ENCODE measurements around the gene MLLT10. TPM values are rescaled to one million over a fixed set of nuclear protein-coding genes. Genes with fewer than 3 reads are reported as not detected.
A peak's percentile ranks its signal among the peaks of the same experiment; 100 is the strongest.

MLLT10 gene
- total and polyA plus RNA-seq, 2 experiments from 2014 or later: 16.8 to 34.9 TPM

- Histone ChIP-seq H3K9me3 (ENCODE audit: low read depth) (no peaks in the 10 kb centered on the region), H3K4me1 (ENCODE audit: insufficient read depth) (peaks cover 9% of the 10 kb centered on the region), H3K9me2 (replicated peaks; ENCODE audit: insufficient read depth) (no peaks in the 10 kb centered on the region), H3K79me2 (peaks cover 28% of the 10 kb centered on the region), H2AFZ (peak overlapping the region; percentile 31), H3K27me3 (no peaks in the 10 kb centered on the region), H3K36me3 (replicated peaks; ENCODE audit: insufficient read depth, low read depth) (no peaks in the 10 kb centered on the region), H3K4me3 (peak overlapping the region; percentile 41), H3K27ac (peak overlapping the region; percentile 95), H3K4me2 (peak overlapping the region; percentile 87), H4K20me1 (ENCODE audit: insufficient read depth, poor library complexity, severe bottlenecking) (no peaks in the 10 kb centered on the region)
- TF ChIP-seq EZH2 (IDR thresholded peaks at IDR 0.05; ENCODE audit: borderline replicate concordance): no peak
- no peak for TF ChIP-seq EZH2phosphoT487 (IDR thresholded peaks at IDR 0.05; ENCODE audit: low read depth, severe bottlenecking, unreplicated experiment)
- no peak for TF ChIP-seq CTCF (IDR thresholded peaks at IDR 0.05; ENCODE audit: poor library complexity)
- 51% methylated on average over 8 of the region's 8 CpGs for WGBS (ENCODE audit: low lambda C conversion rate, missing lambda C conversion rate)
- DNase-seq (ENCODE audit: low spot score): no peak
Observed at GRCh38 chr10:21528236-21529031, 5.6 kb upstream of the MLLT10 start.

GRCh38 chr10:21529032-21529910 lies 4.8 kb upstream of the MLLT10 start:
- Histone ChIP-seq H3K27me3 (no peaks in the 10 kb centered on the region), H2AFZ (no peak overlapping the region), H3K4me3 (no peak overlapping the region), H3K4me1 (ENCODE audit: insufficient read depth) (peaks cover 8% of the 10 kb centered on the region), H3K79me2 (peaks cover 28% of the 10 kb centered on the region), H4K20me1 (ENCODE audit: insufficient read depth, poor library complexity, severe bottlenecking) (no peaks in the 10 kb centered on the region), H3K9me3 (ENCODE audit: low read depth) (no peaks in the 10 kb centered on the region), H3K4me2 (peak overlapping the region; percentile 87), H3K27ac (peak overlapping the region; percentile 95), H3K9me2 (replicated peaks; ENCODE audit: insufficient read depth) (no peaks in the 10 kb centered on the region), H3K36me3 (replicated peaks; ENCODE audit: insufficient read depth, low read depth) (no peaks in the 10 kb centered on the region)
- TF ChIP-seq EZH2 (IDR thresholded peaks at IDR 0.05; ENCODE audit: borderline replicate concordance) (peak; percentile 29), EZH2phosphoT487 (IDR thresholded peaks at IDR 0.05; ENCODE audit: low read depth, severe bottlenecking, unreplicated experiment) (no peak), CTCF (IDR thresholded peaks at IDR 0.05; ENCODE audit: poor library complexity) (no peak)
- DNase-seq (ENCODE audit: low spot score): no peak
- 71% methylated on average over 9 of the region's 9 CpGs for WGBS (ENCODE audit: low lambda C conversion rate, missing lambda C conversion rate)

- H2AFZ ChIP-seq: no peak overlapping the region
- H4K20me1 ChIP-seq (ENCODE audit: insufficient read depth, poor library complexity, severe bottlenecking): no peaks in the 10 kb centered on the region
- no peaks in the 10 kb centered on the region for H3K27me3 ChIP-seq
- WGBS (ENCODE audit: low lambda C conversion rate, missing lambda C conversion rate): 100% methylated on average over 1 of the region's 1 CpG
- H3K4me2 ChIP-seq: no peak overlapping the region
- H3K4me3 ChIP-seq: no peak overlapping the region
- no peaks in the 10 kb centered on the region for H3K9me3 ChIP-seq (ENCODE audit: low read depth)
- no peaks in the 10 kb centered on the region for H3K9me2 ChIP-seq (replicated peaks; ENCODE audit: insufficient read depth)
- DNase-seq (ENCODE audit: low spot score): no peak
- H3K36me3 ChIP-seq (replicated peaks; ENCODE audit: insufficient read depth, low read depth): no peaks in the 10 kb centered on the region
- peaks cover 28% of the 10 kb centered on the region for H3K79me2 ChIP-seq
- TF ChIP-seq EZH2phosphoT487 (IDR thresholded peaks at IDR 0.05; ENCODE audit: low read depth, severe bottlenecking, unreplicated experiment): no peak
- TF ChIP-seq CTCF (IDR thresholded peaks at IDR 0.05; ENCODE audit: poor library complexity): no peak
- TF ChIP-seq EZH2 (IDR thresholded peaks at IDR 0.05; ENCODE audit: borderline replicate concordance): no peak
- peaks cover 8% of the 10 kb centered on the region for H3K4me1 ChIP-seq (ENCODE audit: insufficient read depth)
- H3K27ac ChIP-seq: no peak overlapping the region
Observed at GRCh38 chr10:21530168-21530567, 3.9 kb upstream of the MLLT10 start.

All from hepatocyte (in vitro differentiated cells).